ENCODE data around the gene PGM2L1.

Gene PGM2L1

GRCh38 chr11:74283580-74284180 lies 114.6 kb downstream of the PGM2L1 start:
- TF ChIP-seq YY1 (IDR thresholded peaks at IDR 0.05; ENCODE audit: low read depth) (no peak), REST (IDR thresholded peaks at IDR 0.05; ENCODE audit: low read depth) (no peak), CEBPB (IDR thresholded peaks at IDR 0.05) (no peak), USF1 (IDR thresholded peaks at IDR 0.05) (no peak), CREB1 (IDR thresholded peaks at IDR 0.05; ENCODE audit: low read depth) (no peak), RAD21 (IDR thresholded peaks at IDR 0.05; ENCODE audit: low read depth) (no peak), FOXM1 (IDR thresholded peaks at IDR 0.05; ENCODE audit: borderline replicate concordance, low read depth) (no peak), TEAD4 (IDR thresholded peaks at IDR 0.05) (no peak), TCF12 (IDR thresholded peaks at IDR 0.05; ENCODE audit: low read depth) (no peak), ZBTB7A (IDR thresholded peaks at IDR 0.05; ENCODE audit: low read depth) (no peak), EP300 (IDR thresholded peaks at IDR 0.05; ENCODE audit: borderline replicate concordance) (no peak), MAX (IDR thresholded peaks at IDR 0.05) (no peak), TAF1 (IDR thresholded peaks at IDR 0.05; ENCODE audit: low read depth) (no peak), EGR1 (IDR thresholded peaks at IDR 0.05) (no peak)

- no peak for TF ChIP-seq FOXM1 (IDR thresholded peaks at IDR 0.05; ENCODE audit: borderline replicate concordance, low read depth)
- no peak for TF ChIP-seq USF1 (IDR thresholded peaks at IDR 0.05)
- TF ChIP-seq TEAD4 (IDR thresholded peaks at IDR 0.05) = no peak
- TF ChIP-seq MAX (IDR thresholded peaks at IDR 0.05) = no peak
- no peak for TF ChIP-seq TCF12 (IDR thresholded peaks at IDR 0.05; ENCODE audit: low read depth)
- TF ChIP-seq CREB1 (IDR thresholded peaks at IDR 0.05; ENCODE audit: low read depth) = no peak
- TF ChIP-seq RAD21 (IDR thresholded peaks at IDR 0.05; ENCODE audit: low read depth) = no peak
- no peak for TF ChIP-seq REST (IDR thresholded peaks at IDR 0.05; ENCODE audit: low read depth)
- TF ChIP-seq YY1 (IDR thresholded peaks at IDR 0.05; ENCODE audit: low read depth) = no peak
- no peak for TF ChIP-seq CEBPB (IDR thresholded peaks at IDR 0.05)
- TF ChIP-seq ZBTB7A (IDR thresholded peaks at IDR 0.05; ENCODE audit: low read depth) = no peak
- TF ChIP-seq TAF1 (IDR thresholded peaks at IDR 0.05; ENCODE audit: low read depth) = no peak
- TF ChIP-seq EGR1 (IDR thresholded peaks at IDR 0.05) = no peak
- TF ChIP-seq NFIC (IDR thresholded peaks at IDR 0.05) = no peak
- no peak for TF ChIP-seq EP300 (IDR thresholded peaks at IDR 0.05; ENCODE audit: borderline replicate concordance)
Measured at GRCh38 chr11:74282914-74283371, 115.3 kb downstream of the PGM2L1 start.

GRCh38 chr11:74282421-74282820 lies 115.8 kb downstream of the PGM2L1 start:
- TF ChIP-seq CREB1 (IDR thresholded peaks at IDR 0.05; ENCODE audit: low read depth) (no peak), TEAD4 (IDR thresholded peaks at IDR 0.05) (no peak), FOXM1 (IDR thresholded peaks at IDR 0.05; ENCODE audit: borderline replicate concordance, low read depth) (no peak), CEBPB (IDR thresholded peaks at IDR 0.05) (no peak), NFIC (IDR thresholded peaks at IDR 0.05) (no peak), REST (IDR thresholded peaks at IDR 0.05; ENCODE audit: low read depth) (no peak), TCF12 (IDR thresholded peaks at IDR 0.05; ENCODE audit: low read depth) (no peak), USF1 (IDR thresholded peaks at IDR 0.05) (no peak), EGR1 (IDR thresholded peaks at IDR 0.05) (no peak)

GRCh38 chr11:74280494-74280893 lies 117.7 kb downstream of the PGM2L1 start:
- TF ChIP-seq RAD21 (IDR thresholded peaks at IDR 0.05; ENCODE audit: low read depth) (no peak), REST (IDR thresholded peaks at IDR 0.05; ENCODE audit: low read depth) (no peak), YY1 (IDR thresholded peaks at IDR 0.05; ENCODE audit: low read depth) (no peak), MAX (IDR thresholded peaks at IDR 0.05) (no peak), USF1 (IDR thresholded peaks at IDR 0.05) (no peak), TEAD4 (IDR thresholded peaks at IDR 0.05) (no peak), FOXM1 (IDR thresholded peaks at IDR 0.05; ENCODE audit: borderline replicate concordance, low read depth) (no peak), TCF12 (IDR thresholded peaks at IDR 0.05; ENCODE audit: low read depth) (no peak), NFIC (IDR thresholded peaks at IDR 0.05) (no peak), EP300 (IDR thresholded peaks at IDR 0.05; ENCODE audit: borderline replicate concordance) (no peak)
